Thyroid gland (tissue), 4 donors: ENCODE results near the gene ARHGEF10L.

ENCODE experiments used
- CTCF ChIP-seq, 6 experiments: fragments of 200-600 bp in 3 of 6; fragments of 450-650 bp in 3 of 6; sonication (generic) in 3 of 6; IDR thresholded peaks; one replicate each; pipeline ENCODE4 v1.5.1; 2016 to 2019; ENCODE audit warnings: antibody characterized with exemption in 6 of 6, mild to moderate bottlenecking in 2 of 6, inconsistent platforms in 1 of 6, moderate library complexity in 1 of 6
- POLR2A ChIP-seq, 2 donors: fragments of 450-650 bp; IDR thresholded peaks; one replicate each; pipeline ENCODE4 v1.6.1; 2017; ENCODE audit warnings: antibody characterized with exemption in 2 of 2, mild to moderate bottlenecking in 2 of 2, moderate library complexity in 1 of 2

GRCh38 chr1:17531343-17531681 lies 8.2 kb upstream of the ARHGEF10L start:
- no peak for TF ChIP-seq CTCF (IDR thresholded peaks at IDR 0.05)
- no peak for TF ChIP-seq POLR2A (IDR thresholded peaks at IDR 0.05)
